Upper lobe of left lung (tissue), 4 donors: ENCODE data around the gene GRM3.

ENCODE experiments used
- CTCF ChIP-seq, 6 experiments: fragments of 450-650 bp in 4 of 6; fragments of 200-600 bp in 2 of 6; sonication (generic) in 2 of 6; IDR thresholded peaks; one replicate each; pipeline ENCODE4 v1.5.1; 2016 to 2019; ENCODE audit warnings: antibody characterized with exemption in 6 of 6
- POLR2AphosphoS5 ChIP-seq, 2 donors: sonication (generic); formaldehyde crosslinking; IDR thresholded peaks; one replicate each; pipeline ENCODE4 v1.5.1; 2017; ENCODE audit warnings: antibody characterized with exemption in 2 of 2

- TF ChIP-seq CTCF (IDR thresholded peaks at IDR 0.05) (no peak), POLR2AphosphoS5 (IDR thresholded peaks at IDR 0.05) (no peak)
Measured at GRCh38 chr7:86657948-86658347, 14.2 kb downstream of the GRM3 start.
